ENCODE measurements around the gene SPON1. TPM values are rescaled to one million over a fixed set of nuclear protein-coding genes. Genes with fewer than 3 reads are reported as not detected.
"Not testable (repeated sequence)": the region's sequence is repeated elsewhere in the genome, so short reads cannot be mapped to it uniquely, and the experiment has no call there.

Gene SPON1
- total RNA-seq, 2 experiments from 2014 or later: 2.1 to 2.2 TPM

GRCh38 chr11:14163576-14163975 lies 201.1 kb downstream of the SPON1 start:
- no peak overlapping the region for H3K4me3 ChIP-seq (ENCODE audit: low read length)
- intact Hi-C loops (cut with DNase I, micrococcal nuclease): no loop called here
- H3K36me3 Mint-ChIP-seq (ENCODE audit: low read depth): peaks cover 32% of the 10 kb centered on the region
- no peak overlapping the region for H3K27ac Mint-ChIP-seq
- H3K4me1 Mint-ChIP-seq (ENCODE audit: low read depth): no peaks in the 10 kb centered on the region
- H3K27ac ChIP-seq (ENCODE audit: low read depth in 1 of 2, low read length in 2 of 2): no peak overlapping the region
- peaks cover 0 to 5% of the 10 kb centered on the region in 2 experiments for H3K9me3 ChIP-seq (ENCODE audit: control insufficient read depth in 1 of 2, insufficient read depth in 1 of 2, low read length in 2 of 2)
- H3K4me1 ChIP-seq (ENCODE audit: insufficient read depth, low read length): no peaks in the 10 kb centered on the region
- no peak for ATAC-seq (ENCODE audit: poor library complexity)
- H3K4me3 Mint-ChIP-seq: no peak overlapping the region
- TF ChIP-seq, protein P1, sequence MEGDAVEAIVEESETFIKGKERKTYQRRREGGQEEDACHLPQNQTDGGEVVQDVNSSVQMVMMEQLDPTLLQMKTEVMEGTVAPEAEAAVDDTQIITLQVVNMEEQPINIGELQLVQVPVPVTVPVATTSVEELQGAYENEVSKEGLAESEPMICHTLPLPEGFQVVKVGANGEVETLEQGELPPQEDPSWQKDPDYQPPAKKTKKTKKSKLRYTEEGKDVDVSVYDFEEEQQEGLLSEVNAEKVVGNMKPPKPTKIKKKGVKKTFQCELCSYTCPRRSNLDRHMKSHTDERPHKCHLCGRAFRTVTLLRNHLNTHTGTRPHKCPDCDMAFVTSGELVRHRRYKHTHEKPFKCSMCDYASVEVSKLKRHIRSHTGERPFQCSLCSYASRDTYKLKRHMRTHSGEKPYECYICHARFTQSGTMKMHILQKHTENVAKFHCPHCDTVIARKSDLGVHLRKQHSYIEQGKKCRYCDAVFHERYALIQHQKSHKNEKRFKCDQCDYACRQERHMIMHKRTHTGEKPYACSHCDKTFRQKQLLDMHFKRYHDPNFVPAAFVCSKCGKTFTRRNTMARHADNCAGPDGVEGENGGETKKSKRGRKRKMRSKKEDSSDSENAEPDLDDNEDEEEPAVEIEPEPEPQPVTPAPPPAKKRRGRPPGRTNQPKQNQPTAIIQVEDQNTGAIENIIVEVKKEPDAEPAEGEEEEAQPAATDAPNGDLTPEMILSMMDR (IDR thresholded peaks at IDR 0.05): no peak
- POLR2A ChIA-PET: no interaction called here
- CTCF ChIA-PET: no interaction called here
- peaks cover 20% of the 10 kb centered on the region for H3K9me3 Mint-ChIP-seq
- no peaks in the 10 kb centered on the region for H3K27me3 Mint-ChIP-seq
- H3K27me3 ChIP-seq (ENCODE audit: control insufficient read depth in 1 of 2, insufficient read depth in 2 of 2, low read length in 2 of 2): no peaks in the 10 kb centered on the region
- no peak for DNase-seq
- H3K36me3 ChIP-seq (ENCODE audit: insufficient read depth, low read length): no peaks in the 10 kb centered on the region

- H3K4me3 Mint-ChIP-seq; H3K9me3 Mint-ChIP-seq; H3K27ac Mint-ChIP-seq; H3K4me3 ChIP-seq (ENCODE audit: low read length); H3K27me3 ChIP-seq (ENCODE audit: control insufficient read depth in 1 of 2, insufficient read depth in 2 of 2, low read length in 2 of 2); CTCF ChIA-PET; H3K36me3 Mint-ChIP-seq (ENCODE audit: low read depth); H3K27me3 Mint-ChIP-seq; H3K9me3 ChIP-seq (ENCODE audit: control insufficient read depth in 1 of 2, insufficient read depth in 1 of 2, low read length in 2 of 2); POLR2A ChIA-PET; H3K27ac ChIP-seq (ENCODE audit: low read depth in 1 of 2, low read length in 2 of 2); H3K36me3 ChIP-seq (ENCODE audit: insufficient read depth, low read length); H3K4me1 ChIP-seq (ENCODE audit: insufficient read depth, low read length); DNase-seq; intact Hi-C loops (cut with DNase I, micrococcal nuclease); ATAC-seq (ENCODE audit: poor library complexity): not testable (repeated sequence)
- H3K4me1 Mint-ChIP-seq (ENCODE audit: low read depth): peaks cover 18% of the 10 kb centered on the region
These were observed 211.2 kb downstream of the SPON1 start for GRCh38 chr11:14173679-14174078.

GRCh38 chr11:14179116-14179820 lies 216.7 kb downstream of the SPON1 start:
- no peak for DNase-seq
- no peaks in the 10 kb centered on the region for H3K36me3 ChIP-seq (ENCODE audit: insufficient read depth, low read length)
- peaks cover 6% of the 10 kb centered on the region for H3K4me1 ChIP-seq (ENCODE audit: insufficient read depth, low read length)
- Mint-ChIP-seq H3K4me3 (no peak overlapping the region), H3K36me3 (ENCODE audit: low read depth) (no peaks in the 10 kb centered on the region), H3K27ac (no peak overlapping the region), H3K4me1 (ENCODE audit: low read depth) (peaks cover 18% of the 10 kb centered on the region), H3K9me3 (no peaks in the 10 kb centered on the region), H3K27me3 (no peaks in the 10 kb centered on the region)
- intact Hi-C loops (cut with DNase I, micrococcal nuclease): no loop called here
- no peak overlapping the region for H3K4me3 ChIP-seq (ENCODE audit: low read length)
- ATAC-seq (ENCODE audit: poor library complexity): no peak
- POLR2A ChIA-PET: no interaction called here
- TF ChIP-seq, protein P1 (IDR thresholded peaks at IDR 0.05): no peak
- no peaks in the 10 kb centered on the region for H3K9me3 ChIP-seq (ENCODE audit: control insufficient read depth in 1 of 2, insufficient read depth in 1 of 2, low read length in 2 of 2)
- no peak overlapping the region for H3K27ac ChIP-seq (ENCODE audit: low read depth in 1 of 2, low read length in 2 of 2)
- H3K27me3 ChIP-seq (ENCODE audit: control insufficient read depth in 1 of 2, insufficient read depth in 2 of 2, low read length in 2 of 2): no peaks in the 10 kb centered on the region
- CTCF ChIA-PET: interaction anchor here (0.6 kb wide), 1 partner anchor 768 kb away, joined by 5 read pairs; no protein-coding TSS in a partner anchor

DNA sequence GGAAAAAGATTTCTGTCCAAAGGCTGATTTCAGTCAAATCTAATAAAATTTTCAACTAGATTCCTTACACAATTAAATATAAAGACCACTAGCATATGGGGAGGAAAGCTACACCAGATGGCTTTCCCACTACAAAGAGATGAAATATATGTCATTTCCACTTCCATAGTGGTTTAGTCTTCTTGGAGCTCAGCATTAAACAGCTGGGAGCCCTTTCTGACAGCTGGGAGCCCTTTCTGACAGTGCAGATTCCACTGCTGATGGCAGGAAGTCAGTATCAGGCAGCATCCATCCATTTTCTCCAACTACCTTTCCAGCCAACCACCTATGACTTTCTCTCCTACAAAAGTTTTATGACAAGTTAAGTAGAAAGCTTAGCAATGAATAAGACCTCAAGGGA lies 218.6 kb downstream of the SPON1 start:
- TF ChIP-seq, protein P1 (IDR thresholded peaks at IDR 0.05): no peak
- H3K4me3 ChIP-seq (ENCODE audit: low read length): no peak overlapping the region
- DNase-seq (no peak), ATAC-seq (ENCODE audit: poor library complexity) (no peak)
- Mint-ChIP-seq H3K36me3 (ENCODE audit: low read depth) (peaks cover 3% of the 10 kb centered on the region), H3K9me3 (no peaks in the 10 kb centered on the region), H3K4me3 (no peak overlapping the region), H3K4me1 (ENCODE audit: low read depth) (peaks cover 15% of the 10 kb centered on the region), H3K27ac (no peak overlapping the region), H3K27me3 (no peaks in the 10 kb centered on the region)
- no peaks in the 10 kb centered on the region for H3K27me3 ChIP-seq (ENCODE audit: control insufficient read depth in 1 of 2, insufficient read depth in 2 of 2, low read length in 2 of 2)
- no peak overlapping the region for H3K27ac ChIP-seq (ENCODE audit: low read depth in 1 of 2, low read length in 2 of 2)
- POLR2A ChIA-PET: no interaction called here
- CTCF ChIA-PET: no interaction called here
- no peaks in the 10 kb centered on the region for H3K9me3 ChIP-seq (ENCODE audit: control insufficient read depth in 1 of 2, insufficient read depth in 1 of 2, low read length in 2 of 2)
- H3K4me1 ChIP-seq (ENCODE audit: insufficient read depth, low read length): peaks cover 6% of the 10 kb centered on the region
- intact Hi-C loops (cut with DNase I, micrococcal nuclease): no loop called here
- no peaks in the 10 kb centered on the region for H3K36me3 ChIP-seq (ENCODE audit: insufficient read depth, low read length)
